Mesodermal cell (in vitro differentiated cells): ENCODE measurements around the gene ZNF324B. TPM values are rescaled to one million over a fixed set of nuclear protein-coding genes. Genes with fewer than 3 reads are reported as not detected.
"Not testable (repeated sequence)": the region's sequence is repeated elsewhere in the genome, so short reads cannot be mapped to it uniquely, and the experiment has no call there.

ENCODE experiments used
- H3K27ac ChIP-seq: 2 replicates; pipeline ENCODE4 v1.7.0; 2013; ENCODE audit warnings: mild to moderate bottlenecking, low read depth, low read length, moderate library complexity; ENCODE audit not compliant: severe bottlenecking
- H3K36me3 ChIP-seq: 2 replicates; pipeline ENCODE4 v1.7.1; 2013; ENCODE audit warnings: mild to moderate bottlenecking, low read length, moderate library complexity; ENCODE audit not compliant: control insufficient read depth, insufficient read depth
- H3K4me1 ChIP-seq: one replicate; pipeline ENCODE4 v1.7.1; 2013; ENCODE audit warnings: mild to moderate bottlenecking, low read length; ENCODE audit not compliant: insufficient read depth, control insufficient read depth, poor library complexity, severe bottlenecking
- H3K4me3 ChIP-seq: 2 replicates; pipeline ENCODE4 v1.7.0; 2013; ENCODE audit warnings: low read length, control low read depth, mild to moderate bottlenecking; ENCODE audit not compliant: insufficient read depth, poor library complexity, severe bottlenecking; ENCODE audit errors: extremely low read depth
- H3K9me3 ChIP-seq: 2 replicates; pipeline ENCODE4 v1.7.1; 2013; ENCODE audit warnings: mild to moderate bottlenecking, low read length, moderate library complexity; ENCODE audit not compliant: control insufficient read depth
- WGBS, 2 experiments: methylation state at CpG; one replicate each; pipeline ENCODE4 v1.1.5; 2013; ENCODE audit warnings: missing lambda C conversion rate in 2 of 2; ENCODE audit not compliant: insufficient coverage in 2 of 2; 5-methylcytosine and 5-hydroxymethylcytosine counted together
- polyA plus RNA-seq, 2 experiments: library from polyadenylated mRNA; stranded (reverse); fragments of 50-300 nt; gene quantifications; one replicate each; pipeline ENCODE4 v1.2.3, GENCODE V29; 2013

The ZNF324B gene
- 2.2 TPM for polyA plus RNA-seq (2013, experiment 1 of 2)
- 1.5 TPM for polyA plus RNA-seq (2013, experiment 2 of 2)

- Histone ChIP-seq H3K9me3 (peaks cover 19% of the 10 kb centered on the region), H3K4me3 (peak within 1 kb of the TSS; percentile 63), H3K4me1 (no peaks in the 10 kb centered on the region), H3K36me3 (peaks cover 1% of the 10 kb centered on the region), H3K27ac (no peak within 1 kb of the TSS)
- 0% methylated on average over 47 to 68 of the region's 79 CpGs for WGBS, 2 experiments
These were observed at the start of gene ZNF324B for GRCh38 chr19:58451358-58452101. Gene ZNF324B, plus strand, starts transcription at chr19:58451622. Its CDS starts 2,080 bp downstream, at chr19:58453702.

DNA sequence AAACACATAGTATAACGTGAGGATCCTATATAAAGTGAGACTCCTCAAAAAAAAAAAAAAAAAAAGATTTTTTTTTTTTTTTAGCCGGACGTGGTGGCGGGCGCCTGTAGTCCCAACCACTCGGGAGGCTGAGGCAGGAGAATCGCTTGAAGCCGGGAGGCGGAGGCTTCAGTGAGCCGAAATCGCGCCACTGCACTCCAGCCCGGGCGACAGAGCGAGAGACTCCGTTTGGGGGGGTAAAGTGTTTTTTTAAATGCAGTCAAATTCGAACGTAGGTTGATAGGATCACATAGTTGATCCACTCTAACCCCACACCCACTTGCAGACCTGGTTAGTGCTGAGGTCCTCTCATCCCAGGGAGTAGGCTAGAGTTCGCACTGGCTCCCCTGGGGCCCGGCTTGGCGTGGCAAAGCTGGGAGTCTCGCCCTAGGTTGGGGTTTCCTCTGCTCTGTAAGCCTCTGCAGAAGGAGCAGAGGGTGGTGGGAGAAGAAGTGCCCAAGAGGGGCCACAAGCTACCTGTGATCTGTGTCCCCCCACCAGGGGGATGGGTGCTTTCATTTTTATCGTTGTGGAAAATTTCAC, 49.5 kb upstream of the ZNF324B start:
- Histone ChIP-seq H3K27ac (no peak overlapping the region), H3K9me3 (no peaks in the 10 kb centered on the region), H3K36me3 (peaks cover 4% of the 10 kb centered on the region), H3K4me3 (peak overlapping the region; percentile 75), H3K4me1 (peaks cover 6% of the 10 kb centered on the region)
- WGBS, 2 experiments: 39 to 49% methylated on average over 10 to 19 of the region's 23 CpGs

DNA sequence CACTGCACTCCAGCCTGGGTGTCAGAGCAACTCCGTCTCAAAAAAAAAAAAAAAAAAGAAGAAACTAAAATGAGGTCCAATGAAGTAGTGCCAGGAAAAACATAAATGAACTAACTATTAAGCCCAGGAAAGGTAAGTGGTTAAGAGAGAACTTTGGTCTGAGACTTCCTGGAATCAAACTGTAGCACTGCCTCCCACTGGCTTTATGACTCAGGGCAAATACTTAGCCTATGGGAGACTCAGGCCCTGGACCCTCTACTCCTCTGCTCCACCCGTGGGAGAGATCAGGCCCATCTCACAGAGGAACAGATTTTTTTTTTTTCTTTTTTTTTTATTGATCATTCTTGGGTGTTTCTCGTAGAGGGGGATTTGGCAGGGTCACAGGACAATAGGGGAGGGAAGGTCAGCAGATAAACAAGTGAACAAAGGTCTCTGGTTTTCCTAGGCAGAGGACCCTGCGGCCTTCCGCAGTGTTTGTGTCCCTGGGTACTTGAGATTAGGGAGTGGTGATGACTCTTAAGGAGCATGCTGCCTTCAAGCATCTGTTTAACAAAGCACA, 47.4 kb upstream of the ZNF324B start:
- not testable (repeated sequence) for H3K36me3 ChIP-seq, H3K9me3 ChIP-seq, H3K27ac ChIP-seq, H3K4me1 ChIP-seq, H3K4me3 ChIP-seq
- WGBS, 2 experiments: 100% methylated on average over 1 of the region's 5 CpGs; no CpG with 5 or more reads in 1 of the 2 experiments

- H3K4me1 ChIP-seq: peaks cover 4% of the 10 kb centered on the region
- peak overlapping the region; percentile 84 for H3K4me3 ChIP-seq
- H3K9me3 ChIP-seq: no peaks in the 10 kb centered on the region
- no peak overlapping the region for H3K27ac ChIP-seq
- 89 to 92% methylated on average over 9 to 10 of the region's 10 CpGs for WGBS, 2 experiments
- H3K36me3 ChIP-seq: peaks cover 4% of the 10 kb centered on the region
These were observed 44.4 kb upstream of the ZNF324B start for GRCh38 chr19:58406818-58407657.

- H3K36me3 ChIP-seq: peaks cover 4% of the 10 kb centered on the region
- peak overlapping the region; percentile 84 for H3K4me3 ChIP-seq
- 24 to 31% methylated on average over 20 of the region's 22 CpGs for WGBS, 2 experiments
- no peaks in the 10 kb centered on the region for H3K9me3 ChIP-seq
- peaks cover 4% of the 10 kb centered on the region for H3K4me1 ChIP-seq
- peak overlapping the region; percentile 89 for H3K27ac ChIP-seq
These were observed 43.7 kb upstream of the ZNF324B start for GRCh38 chr19:58407658-58408151.

- Histone ChIP-seq H3K27ac (peak within 1 kb of the TSS; percentile 89), H3K36me3 (peaks cover 4% of the 10 kb centered on the region), H3K9me3 (no peaks in the 10 kb centered on the region), H3K4me3 (peak within 1 kb of the TSS; percentile 84), H3K4me1 (peaks cover 4% of the 10 kb centered on the region)
- 0 to 1% methylated on average over 97 to 99 of the region's 100 CpGs for WGBS, 2 experiments
These were observed 43.0 kb upstream of the ZNF324B start, which contains the start of gene ZNF584 for GRCh38 chr19:58408152-58409009. Gene ZNF584, plus strand, starts transcription at chr19:58408649. Its CDS starts 499 bp downstream, at chr19:58409148.

DNA sequence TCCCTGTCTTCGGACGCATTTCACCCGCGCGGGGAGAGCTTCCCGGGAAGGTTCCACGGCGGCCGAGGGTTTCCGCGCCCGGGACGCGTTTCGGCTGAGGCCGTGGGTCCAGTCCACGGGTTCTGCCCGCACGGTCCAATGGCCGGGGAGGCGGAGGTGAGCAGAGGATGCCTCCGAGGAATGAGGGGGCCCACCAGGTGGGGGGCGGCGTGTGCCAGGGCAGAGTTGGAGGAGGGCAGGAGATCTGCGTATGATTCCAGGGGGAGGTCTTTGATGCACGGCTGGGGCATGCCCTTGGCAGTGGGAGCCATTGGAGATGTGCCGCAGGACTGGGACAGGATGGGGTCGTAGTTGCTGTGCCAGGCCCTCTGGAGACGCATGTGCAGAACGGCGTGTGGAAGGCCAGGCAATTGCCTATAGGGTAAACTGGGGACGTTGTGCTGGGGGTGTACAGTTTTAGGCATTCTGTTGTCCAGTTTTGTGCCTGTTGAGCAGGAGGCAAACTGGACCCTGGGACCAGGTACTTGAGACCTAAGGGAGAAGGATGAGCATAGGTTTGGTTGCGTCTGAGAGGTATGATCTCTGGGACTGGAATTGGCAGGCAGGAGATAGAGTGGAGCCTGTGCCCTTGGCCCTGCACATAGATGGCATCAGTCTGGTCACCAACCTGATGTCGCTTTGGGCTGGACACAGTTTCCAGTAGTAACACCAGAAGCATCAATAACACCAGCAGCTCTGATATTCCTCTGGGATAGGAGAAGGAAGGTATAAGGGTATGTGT, 42.2 kb upstream of the ZNF324B start:
- Histone ChIP-seq H3K4me1 (peaks cover 4% of the 10 kb centered on the region), H3K36me3 (no peaks in the 10 kb centered on the region), H3K4me3 (peak overlapping the region; percentile 84), H3K27ac (peak overlapping the region; percentile 29), H3K9me3 (no peaks in the 10 kb centered on the region)
- WGBS, 2 experiments: 12 to 15% methylated on average over 33 to 34 of the region's 34 CpGs

- H3K36me3 ChIP-seq: peaks cover 46% of the 10 kb centered on the region
- no peaks in the 10 kb centered on the region for H3K4me1 ChIP-seq
- no peak overlapping the region for H3K27ac ChIP-seq
- H3K4me3 ChIP-seq: no peak overlapping the region
- no peaks in the 10 kb centered on the region for H3K9me3 ChIP-seq
- WGBS, 2 experiments: 92 to 95% methylated on average over 3 of the region's 5 CpGs
These were observed 34.8 kb upstream of the ZNF324B start for GRCh38 chr19:58416604-58417003.

DNA sequence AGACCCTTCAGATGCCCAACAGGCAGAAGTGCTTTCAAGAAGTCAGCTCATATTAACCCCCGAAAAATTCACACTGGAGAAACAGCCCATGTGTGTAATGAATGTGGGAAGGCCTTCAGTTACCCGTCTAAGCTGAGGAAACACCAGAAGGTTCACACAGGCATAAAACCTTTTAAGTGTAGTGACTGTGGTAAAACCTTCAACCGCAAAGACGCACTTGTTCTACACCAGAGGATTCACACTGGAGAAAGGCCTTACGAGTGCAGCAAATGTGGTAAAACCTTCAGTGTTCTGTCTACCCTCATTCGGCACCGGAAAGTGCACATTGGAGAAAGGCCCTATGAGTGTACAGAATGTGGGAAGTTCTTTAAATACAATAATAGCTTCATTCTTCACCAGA, 34.4 kb upstream of the ZNF324B start:
- Histone ChIP-seq H3K27ac (no peak overlapping the region), H3K4me1 (no peaks in the 10 kb centered on the region), H3K9me3 (no peaks in the 10 kb centered on the region), H3K36me3 (peaks cover 47% of the 10 kb centered on the region), H3K4me3 (no peak overlapping the region)
- 92 to 97% methylated on average over 4 to 5 of the region's 7 CpGs for WGBS, 2 experiments
